HepG2 (cell line): Measurements from ENCODE around the gene ITPR1. TPM values are rescaled to one million over a fixed set of nuclear protein-coding genes. Genes with fewer than 3 reads are reported as not detected.

ENCODE experiments used
- ATAC-seq: fragments of 200-7000 bp; cut with Tn5 transposase; 3 replicates; pipeline ENCODE4 v1.9.1; 2020; ENCODE audit warnings: mild to moderate bottlenecking, moderate library complexity
- BruUV-seq: library from RNA; stranded (reverse); fragments of 400-500 nt; replicated peaks from 2 replicates; lab custom pipeline; 2021; lab: Mats Ljungman, UMichigan
- CTCF ChIA-PET: fragments of 300-600 bp; formaldehyde crosslinking; extraction: SDS; loops from one replicate; lab custom pipeline; 2021; ENCODE audit warnings: low total read pairs, inconsistent platforms, low intra/inter-chr PET ratio; lab: Yijun Ruan, JAX
- POLR2A ChIA-PET: fragments of 350-600 bp; sonication (Branson Sonifier 250); formaldehyde crosslinking; loops from one replicate; lab custom pipeline; 2020; ENCODE audit warnings: antibody characterized with exemption, inconsistent platforms; lab: Yijun Ruan, JAX
- DNase-seq: peaks from one replicate; pipeline ENCODE4 v3.0.0-alpha.2; 2015; ENCODE audit warnings: low spot score
- FAIRE-seq: peaks from 3 replicates; lab custom pipeline; 2011; peaks lifted over from hg19 to GRCh38; lab: Jason Lieb, UNC
- H2AFZ ChIP-seq: one replicate; pipeline ENCODE4 v1.6.1; 2011; ENCODE audit warnings: low read length, inconsistent platforms
- H3K27ac ChIP-seq: fragments of 300-600 bp; 3 replicates; pipeline ENCODE4 v1.8.0; 2011; ENCODE audit warnings: mixed run types, mild to moderate bottlenecking, mixed read lengths, low read length, inconsistent platforms; ENCODE audit not compliant: insufficient read depth; ENCODE audit errors: extremely low read length
- H3K27me3 ChIP-seq, 2 experiments: fragments of 200-600 bp in 1 of 2; 2 replicates in 1 of 2; 3 replicates in 1 of 2; pipeline versions ENCODE4 v1.6.0 to v1.8.0; 2011; ENCODE audit warnings: low read length in 2 of 2, mild to moderate bottlenecking in 2 of 2, moderate library complexity in 2 of 2, inconsistent platforms in 1 of 2; ENCODE audit not compliant: insufficient read depth in 2 of 2, control insufficient read depth in 1 of 2
- H3K36me3 ChIP-seq, 2 experiments: fragments of 200-600 bp in 1 of 2; replicated peaks in 1 of 2; 2 replicates in 1 of 2; 3 replicates in 1 of 2; pipeline versions ENCODE4 v1.5.1 to v1.8.0; 2011; ENCODE audit warnings: low read length in 2 of 2, inconsistent platforms in 1 of 2; ENCODE audit not compliant: insufficient read depth in 2 of 2, control insufficient read depth in 1 of 2
- H3K4me1 ChIP-seq: 2 replicates; pipeline ENCODE4 v1.5.1; 2012; ENCODE audit warnings: low read length, inconsistent platforms; ENCODE audit not compliant: insufficient read depth
- H3K4me2 ChIP-seq: 2 replicates; pipeline ENCODE4 v1.6.0; 2011; ENCODE audit warnings: low read depth, low read length, inconsistent platforms
- H3K4me3 ChIP-seq, 3 experiments: fragments of 200-600 bp in 1 of 3; sonication (generic), shearing (Covaris generic) in 1 of 3; replicated peaks in 1 of 3; 2 replicates each; pipeline ENCODE4 v1.5.1; 2011 to 2016; ENCODE audit warnings: low read length in 3 of 3, inconsistent platforms in 2 of 3, low read depth in 2 of 3, mild to moderate bottlenecking in 2 of 3, control low read depth in 1 of 3, mixed read lengths in 1 of 3; ENCODE audit not compliant: insufficient read depth in 1 of 3
- H3K79me2 ChIP-seq: one replicate; pipeline ENCODE4 v1.6.1; 2011; ENCODE audit warnings: low read length, inconsistent platforms; ENCODE audit not compliant: insufficient read depth
- H3K9ac ChIP-seq: 2 replicates; pipeline ENCODE4 v1.6.0; 2011; ENCODE audit warnings: mild to moderate bottlenecking, low read depth, low read length, inconsistent platforms; ENCODE audit not compliant: insufficient read depth
- H3K9me3 ChIP-seq: 2 replicates; pipeline ENCODE4 v1.5.1; 2012; ENCODE audit warnings: mild to moderate bottlenecking, low read length
- H4K20me1 ChIP-seq: 2 replicates; pipeline ENCODE4 v1.6.0; 2011; ENCODE audit warnings: inconsistent platforms, mild to moderate bottlenecking, low read length, moderate library complexity; ENCODE audit not compliant: insufficient read depth
- CCAR2 ChIP-seq: fragments of 200-400 bp; formaldehyde crosslinking; optimal IDR thresholded peaks from 2 replicates; pipeline ENCODE3; 2018; ENCODE audit warnings: low read depth, mild to moderate bottlenecking, low read length, moderate library complexity
- MBD4 ChIP-seq: IDR thresholded peaks from 2 replicates; pipeline ENCODE4 v1.6.1; 2012; ENCODE audit warnings: low read length, inconsistent platforms, borderline replicate concordance
- NFE2L1 ChIP-seq: sonication (generic); formaldehyde crosslinking; IDR thresholded peaks from 2 replicates; pipeline ENCODE4 v1.4.0; 2020; ENCODE audit warnings: missing genetic modification reagents, mild to moderate bottlenecking, borderline replicate concordance
- REXO4 ChIP-seq: sonication (generic); formaldehyde crosslinking; IDR thresholded peaks from 2 replicates; pipeline ENCODE4 v1.8.0; 2022; ENCODE audit warnings: missing genetic modification reagents, mild to moderate bottlenecking, borderline replicate concordance
- SETDB1 ChIP-seq: sonication (generic); formaldehyde crosslinking; IDR thresholded peaks from 2 replicates; pipeline ENCODE4 v1.5.1; 2020; ENCODE audit warnings: missing genetic modification reagents, mild to moderate bottlenecking, borderline replicate concordance
- ZNF101 ChIP-seq: sonication (generic); formaldehyde crosslinking; IDR thresholded peaks from 2 replicates; pipeline ENCODE4 v1.4.0; 2020; ENCODE audit warnings: mild to moderate bottlenecking, low read depth, missing genetic modification reagents, borderline replicate concordance
- WGBS: methylation state at CpG from one replicate; pipeline ENCODE4 v1.1.6; 2017; ENCODE audit warnings: low lambda C conversion rate; 5-methylcytosine and 5-hydroxymethylcytosine counted together
- in situ Hi-C: cut with HindIII; loops from 2 replicates; pipeline ENCODE4 v1.10.0; 2017; ENCODE audit warnings: low pct_unique_long_range_greater_than_20kb; ENCODE audit not compliant: extremely low pct_ligation_motif_present
- intact Hi-C: fragments of 100-400 bp; cut with micrococcal nuclease; formaldehyde crosslinking; loops from one replicate; pipeline ENCODE4 v1.10.0; 2022; ENCODE audit not compliant: unreplicated experiment
- polyA plus RNA-seq, 8 experiments: library from polyadenylated mRNA; depleted of rRNA in 3 of 8; stranded (reverse) in 7 of 8; unstranded in 1 of 8; fragments of >200 nt; fragmentation: Illumina TruSeq in 4 of 8; extraction: Trizol in 4 of 8; gene quantifications; 2 replicates each; pipeline versions ENCODE4 v1.2.1 to v1.2.3, GENCODE V29; 2011 to 2016; ENCODE audit warnings: low read depth in 4 of 8, missing spikeins in 1 of 8, mixed read lengths in 1 of 8; ENCODE audit not compliant: insufficient read depth in 1 of 8
- total RNA-seq, 5 experiments: library from RNA; depleted of rRNA; stranded (reverse); fragments of >200 nt; fragmentation: Illumina TruSeq; extraction: Trizol; gene quantifications; 2 replicates each; pipeline ENCODE4 v1.2.3, GENCODE V29; 2016; ENCODE audit warnings: low read depth in 1 of 5

Gene ITPR1
- total and polyA plus RNA-seq, 2 of the 13 experiments (the other 11 are each of a cell fraction or from before 2014, with no cell fraction given), result 10.0 to 11.4 TPM

DNA sequence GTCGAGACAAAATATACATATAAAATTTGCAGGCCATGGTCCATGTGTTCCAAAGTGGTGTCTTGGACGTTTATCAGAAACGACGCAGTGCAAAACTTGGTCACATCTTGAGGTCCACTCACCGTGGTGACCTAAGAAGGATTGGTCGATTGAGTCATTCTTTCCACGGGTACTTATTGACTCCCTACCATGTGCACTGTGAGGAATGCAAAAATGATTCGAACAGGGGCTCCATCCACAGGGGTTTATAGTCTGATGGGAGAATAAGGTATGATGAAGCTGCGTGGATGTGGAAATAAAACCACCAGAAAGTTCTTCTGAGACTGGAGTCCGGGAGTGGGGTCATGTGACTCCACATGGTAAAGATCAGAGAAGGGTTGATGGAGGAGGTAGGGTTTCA is 185.2 kb downstream of the ITPR1 start:
- intact Hi-C loops (no loop called here), in situ Hi-C loops (no loop called here)
- CTCF ChIA-PET, result no interaction called here
- 97% methylated on average over 10 of the region's 10 CpGs for WGBS
- no peak overlapping the region for H3K27ac ChIP-seq
- TF ChIP-seq NFE2L1 (no peak), ZNF101 (CRISPR knock-in tag) (no peak), MBD4 (no peak)
- POLR2A ChIA-PET, result no interaction called here
- no peak overlapping the region for H3K4me2 ChIP-seq
- H4K20me1 ChIP-seq, result no peaks in the 10 kb centered on the region
- no TSS peak for BruUV-seq
- peaks cover 2 to 7% of the 10 kb centered on the region in 2 experiments; a peak in 1 of 5 replicates for H3K36me3 ChIP-seq
- no peak overlapping the region for H2AFZ ChIP-seq
- ATAC-seq (no peak), FAIRE-seq (no peak), DNase-seq (no peak)
- no peaks in the 10 kb centered on the region for H3K79me2 ChIP-seq
- no peak overlapping the region for H3K4me3 ChIP-seq
- no peaks in the 10 kb centered on the region for H3K9me3 ChIP-seq
- no peak overlapping the region for H3K9ac ChIP-seq
- no peaks in the 10 kb centered on the region for H3K27me3 ChIP-seq
- H3K4me1 ChIP-seq, result 0 out of 2 replicates have a peak, but pooled peaks cover 7% of the 10 kb centered on the region

DNA sequence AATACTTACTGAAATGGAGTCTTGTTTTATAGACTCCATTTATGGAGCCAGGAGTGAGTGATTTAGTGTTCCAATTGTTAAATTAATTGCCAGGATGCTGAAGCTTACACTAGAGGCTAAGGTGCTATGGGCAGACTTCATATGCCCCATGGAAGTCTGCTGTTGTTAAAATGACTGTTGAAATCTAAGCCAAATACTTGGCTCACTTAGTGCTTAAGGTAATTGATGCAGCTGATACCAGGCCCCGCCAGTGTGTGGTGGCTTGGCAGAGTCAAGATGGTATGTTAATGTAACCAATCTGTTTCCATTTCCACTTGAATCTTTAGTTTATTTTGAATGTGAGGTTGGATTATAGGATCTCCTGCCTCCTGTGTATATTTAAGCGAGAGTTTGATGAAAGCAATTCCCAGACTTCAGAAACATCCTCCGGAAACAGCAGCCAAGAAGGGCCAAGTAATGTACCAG is 187.1 kb downstream of the ITPR1 start:
- Histone ChIP-seq H3K9me3 (no peaks in the 10 kb centered on the region), H3K4me3 (no peak overlapping the region), H3K4me2 (no peak overlapping the region), H3K9ac (no peak overlapping the region), H3K27ac (no peak overlapping the region), H3K79me2 (no peaks in the 10 kb centered on the region), H2AFZ (no peak overlapping the region), H4K20me1 (no peaks in the 10 kb centered on the region), H3K4me1 (0 out of 2 replicates have a peak, but pooled peaks cover 7% of the 10 kb centered on the region), H3K27me3 (no peaks in the 10 kb centered on the region), H3K36me3 (peaks cover 8 to 14% of the 10 kb centered on the region in 2 experiments; a peak in 2 of 5 replicates)
- POLR2A ChIA-PET, result no interaction called here
- CTCF ChIA-PET, result no interaction called here
- no peak for DNase-seq
- BruUV-seq, result no TSS peak
- no peak for ATAC-seq
- in situ Hi-C loops, result no loop called here
- intact Hi-C loops, result no loop called here
- 95% methylated on average over 3 of the region's 3 CpGs for WGBS
- no peak for FAIRE-seq
- TF ChIP-seq SETDB1 (no peak), REXO4 (no peak), CCAR2 (no peak)
